ENCODE measurements around the gene NPEPL1. TPM values are rescaled to one million over a fixed set of nuclear protein-coding genes. Genes with fewer than 3 reads are reported as not detected.

Gene NPEPL1, protein sequence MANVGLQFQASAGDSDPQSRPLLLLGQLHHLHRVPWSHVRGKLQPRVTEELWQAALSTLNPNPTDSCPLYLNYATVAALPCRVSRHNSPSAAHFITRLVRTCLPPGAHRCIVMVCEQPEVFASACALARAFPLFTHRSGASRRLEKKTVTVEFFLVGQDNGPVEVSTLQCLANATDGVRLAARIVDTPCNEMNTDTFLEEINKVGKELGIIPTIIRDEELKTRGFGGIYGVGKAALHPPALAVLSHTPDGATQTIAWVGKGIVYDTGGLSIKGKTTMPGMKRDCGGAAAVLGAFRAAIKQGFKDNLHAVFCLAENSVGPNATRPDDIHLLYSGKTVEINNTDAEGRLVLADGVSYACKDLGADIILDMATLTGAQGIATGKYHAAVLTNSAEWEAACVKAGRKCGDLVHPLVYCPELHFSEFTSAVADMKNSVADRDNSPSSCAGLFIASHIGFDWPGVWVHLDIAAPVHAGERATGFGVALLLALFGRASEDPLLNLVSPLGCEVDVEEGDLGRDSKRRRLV
- total RNA-seq = 10 to 100 TPM; 42.8 to 42.9 TPM

DNA sequence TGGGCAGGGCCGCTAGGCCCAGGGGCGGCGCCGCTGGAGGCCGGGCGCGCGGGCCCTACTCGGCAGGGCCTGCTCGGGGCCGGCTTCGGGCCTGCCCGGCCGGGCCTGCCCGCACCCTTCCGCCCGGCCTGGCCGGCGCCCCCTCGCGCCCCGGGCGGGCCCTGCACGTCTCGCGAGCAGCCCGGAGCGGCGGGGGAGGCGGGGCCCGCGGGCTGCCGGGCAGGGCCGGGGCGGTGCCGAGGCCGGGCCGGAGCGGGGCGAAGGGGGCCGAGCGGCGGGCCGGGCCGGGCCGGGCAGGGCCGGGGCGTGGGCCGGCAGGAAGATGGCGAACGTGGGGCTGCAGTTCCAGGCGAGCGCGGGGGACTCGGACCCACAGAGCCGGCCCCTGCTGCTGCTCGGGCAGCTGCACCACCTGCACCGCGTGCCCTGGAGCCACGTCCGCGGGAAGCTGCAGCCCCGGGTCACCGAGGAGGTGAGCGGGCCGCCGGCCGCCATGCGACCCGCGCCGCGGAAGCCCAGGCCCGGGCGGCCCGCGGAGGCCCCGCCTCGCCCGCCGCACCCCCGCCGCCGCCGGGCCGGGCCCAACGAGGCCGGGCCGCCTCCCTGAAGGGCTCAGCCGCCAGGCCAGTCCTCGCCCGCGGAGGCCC, at the start of gene NPEPL1:
Gene NPEPL1 (plus strand): TSS at position 222 of the 647 bp plus-strand sequence. CDS start 101 bp downstream, at position 323.

DNA sequence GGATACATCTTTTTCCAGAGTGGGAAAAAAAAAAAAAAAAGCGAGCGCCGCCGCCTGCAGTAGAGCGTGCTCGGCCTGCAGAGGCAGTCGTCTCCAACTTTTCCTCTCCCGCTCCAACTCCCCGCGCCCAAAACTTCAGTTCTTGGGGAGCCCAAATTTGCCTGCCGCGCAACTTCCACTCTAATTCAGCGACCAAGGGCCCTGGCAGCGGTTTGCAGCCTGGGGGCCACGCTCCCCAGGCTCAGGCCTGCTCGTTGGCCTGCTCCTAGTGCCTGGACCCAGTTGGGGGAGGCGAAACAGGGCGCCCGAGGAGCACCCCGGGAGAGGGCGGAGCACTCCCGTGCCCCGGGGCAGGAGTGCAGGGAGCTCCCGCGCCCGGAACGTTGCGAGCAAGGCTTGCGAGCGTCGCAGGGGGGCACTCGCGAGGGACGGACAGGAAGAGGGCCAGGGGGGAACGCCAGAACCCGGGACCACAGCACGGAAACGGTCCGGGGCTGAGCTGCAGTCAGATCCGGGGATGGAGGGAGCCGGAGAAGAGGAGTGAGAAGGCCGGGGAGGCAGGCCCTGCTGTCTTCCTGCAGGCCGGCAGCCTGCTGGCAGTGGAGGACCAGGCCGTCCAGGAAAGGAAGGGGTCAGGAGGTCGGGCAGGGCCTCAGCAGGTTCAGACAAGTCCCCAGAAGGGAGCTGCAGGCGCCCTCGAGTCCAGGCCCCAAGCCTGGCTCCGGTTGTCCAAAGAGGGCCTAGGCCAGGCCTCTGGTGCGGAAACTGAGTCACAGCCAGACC, 41.6 kb upstream of the NPEPL1 start, which contains the start of gene STX16:
Gene STX16 (plus strand): TSS at position 508 of the 783 bp plus-strand sequence. CDS start 724 bp downstream, outside the sequence.

Other genes with a start within 250 kb of the NPEPL1 start
- not detected for gene APCDD1L, start 177.4 kb upstream of the NPEPL1 start, total RNA-seq
- gene STX16, start 41.5 kb upstream of the NPEPL1 start, total RNA-seq = 100 to 1,000 TPM; 183 to 193 TPM
- 1 to 10 TPM in 1 of 2 experiments, under 1 TPM in 1; 0.89 to 1.7 TPM for gene GNAS-AS1, start 158.1 kb downstream of the NPEPL1 start, total RNA-seq
- gene GNAS, start 159.9 kb downstream of the NPEPL1 start, total RNA-seq = 100 to 1,000 TPM; 955 to 964 TPM